ENCODE results near the gene DPYD.

- TF ChIP-seq, protein P1, sequence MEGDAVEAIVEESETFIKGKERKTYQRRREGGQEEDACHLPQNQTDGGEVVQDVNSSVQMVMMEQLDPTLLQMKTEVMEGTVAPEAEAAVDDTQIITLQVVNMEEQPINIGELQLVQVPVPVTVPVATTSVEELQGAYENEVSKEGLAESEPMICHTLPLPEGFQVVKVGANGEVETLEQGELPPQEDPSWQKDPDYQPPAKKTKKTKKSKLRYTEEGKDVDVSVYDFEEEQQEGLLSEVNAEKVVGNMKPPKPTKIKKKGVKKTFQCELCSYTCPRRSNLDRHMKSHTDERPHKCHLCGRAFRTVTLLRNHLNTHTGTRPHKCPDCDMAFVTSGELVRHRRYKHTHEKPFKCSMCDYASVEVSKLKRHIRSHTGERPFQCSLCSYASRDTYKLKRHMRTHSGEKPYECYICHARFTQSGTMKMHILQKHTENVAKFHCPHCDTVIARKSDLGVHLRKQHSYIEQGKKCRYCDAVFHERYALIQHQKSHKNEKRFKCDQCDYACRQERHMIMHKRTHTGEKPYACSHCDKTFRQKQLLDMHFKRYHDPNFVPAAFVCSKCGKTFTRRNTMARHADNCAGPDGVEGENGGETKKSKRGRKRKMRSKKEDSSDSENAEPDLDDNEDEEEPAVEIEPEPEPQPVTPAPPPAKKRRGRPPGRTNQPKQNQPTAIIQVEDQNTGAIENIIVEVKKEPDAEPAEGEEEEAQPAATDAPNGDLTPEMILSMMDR (IDR thresholded peaks at IDR 0.05) = no peak
- TF ChIP-seq POLR2A (IDR thresholded peaks at IDR 0.05) = no peak
Measured at GRCh38 chr1:97382206-97382605, 538.6 kb downstream of the DPYD start.
